EL (cell line): Measurements from ENCODE around the gene WDR93.

Source experiments
- DNase-seq: peaks from one replicate; pipeline ENCODE4 v3.0.0-alpha.2; 2016

WDR93 gene

DNA sequence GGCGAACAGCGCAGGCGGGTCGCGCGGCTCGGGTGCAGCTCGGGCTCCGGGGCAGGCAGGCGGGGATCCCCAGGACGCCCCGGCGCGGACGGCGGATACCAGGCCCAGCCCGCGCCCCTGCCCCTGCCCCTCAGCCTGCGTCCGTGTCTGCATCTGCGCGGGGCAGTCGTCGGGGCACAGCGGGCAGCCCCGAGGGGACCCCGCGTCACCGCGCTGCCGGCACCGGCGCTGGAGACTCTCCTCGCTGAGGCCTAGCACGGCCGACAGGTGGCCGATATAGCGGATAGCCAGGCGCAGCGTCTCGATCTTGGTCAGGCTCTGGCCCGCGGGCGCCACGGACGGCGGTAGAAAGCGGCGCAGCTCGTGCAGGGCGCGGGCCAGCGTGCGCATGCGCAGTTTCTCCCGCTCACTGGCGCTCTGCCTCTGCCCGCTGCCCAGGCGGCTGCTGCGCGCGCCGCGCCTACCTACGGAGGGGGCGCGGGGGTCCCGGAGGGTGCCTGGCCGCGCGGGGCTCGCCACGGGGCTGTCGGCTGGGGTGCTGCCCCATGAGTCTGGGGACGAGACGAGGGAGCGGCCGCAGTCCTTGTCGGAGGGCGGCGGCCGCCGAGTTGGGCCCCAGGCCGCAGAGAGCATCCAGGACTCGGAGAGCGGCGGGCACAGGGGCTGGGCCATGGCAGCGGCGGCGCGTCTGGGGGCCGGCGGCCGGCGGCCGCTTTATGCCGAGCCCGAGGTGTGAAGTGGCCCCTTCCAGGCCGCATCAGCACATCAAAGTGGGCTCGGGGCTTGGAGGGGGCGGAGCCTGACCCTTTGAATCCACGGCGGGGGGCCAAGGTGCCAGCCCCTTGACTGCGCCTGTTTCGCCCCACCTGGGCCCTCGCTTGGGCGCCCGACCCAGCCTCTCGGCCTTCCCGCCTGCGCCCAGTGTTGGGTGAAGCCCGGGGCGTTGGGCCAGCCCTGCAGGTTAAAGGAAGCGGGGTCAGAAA is 60.2 kb downstream of the WDR93 start, which contains the start of gene MESP1:
Gene MESP1, minus strand, starts transcription at position 690 of the 983 bp plus-strand sequence. Its CDS starts 18 bp downstream, at position 672.
- DNase-seq = peak; percentile 92

- DNase-seq = no peak
Observed at GRCh38 chr15:89751748-89752147, 61.1 kb downstream of the WDR93 start.

- DNase-seq = no peak
Observed at GRCh38 chr15:89753855-89754254, 63.2 kb downstream of the WDR93 start.

DNA sequence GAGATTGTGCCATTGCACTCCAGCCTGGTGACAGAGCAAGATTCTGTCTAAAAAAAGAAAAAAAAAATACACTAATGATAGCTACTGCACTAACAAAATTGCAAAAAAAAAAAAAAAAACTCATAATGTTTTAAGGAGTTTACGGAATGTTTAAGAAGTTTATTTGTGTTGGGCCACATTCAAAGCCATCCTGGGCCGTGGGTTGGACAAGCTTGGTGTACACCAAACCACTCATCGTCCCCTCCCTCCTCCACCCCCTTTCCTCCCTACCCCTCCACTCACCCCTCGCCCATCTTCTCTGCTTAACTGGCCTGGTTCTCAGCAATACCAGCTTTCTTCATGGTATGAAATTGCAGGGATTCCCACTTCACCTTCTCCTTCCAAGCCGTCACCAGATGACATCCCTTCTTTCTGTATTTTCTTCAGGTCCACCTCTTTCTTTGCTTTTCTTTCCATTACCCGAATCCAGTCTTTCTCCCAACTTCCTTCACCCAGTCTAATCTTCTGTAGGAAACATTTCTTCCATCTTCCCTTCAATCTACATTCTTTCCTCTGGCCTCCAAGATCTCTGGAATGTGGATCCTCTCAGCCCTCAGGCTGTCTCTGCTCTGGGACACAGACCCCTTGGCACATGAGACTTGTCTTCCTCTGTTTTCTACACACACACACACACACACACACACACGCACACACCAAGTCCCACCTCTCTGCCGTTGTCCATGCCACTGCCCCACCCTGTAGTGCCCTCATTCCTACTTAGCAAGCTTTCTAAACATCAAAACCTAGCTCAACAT is 63.9 kb downstream of the WDR93 start:
- DNase-seq = peak; percentile 82

DNA sequence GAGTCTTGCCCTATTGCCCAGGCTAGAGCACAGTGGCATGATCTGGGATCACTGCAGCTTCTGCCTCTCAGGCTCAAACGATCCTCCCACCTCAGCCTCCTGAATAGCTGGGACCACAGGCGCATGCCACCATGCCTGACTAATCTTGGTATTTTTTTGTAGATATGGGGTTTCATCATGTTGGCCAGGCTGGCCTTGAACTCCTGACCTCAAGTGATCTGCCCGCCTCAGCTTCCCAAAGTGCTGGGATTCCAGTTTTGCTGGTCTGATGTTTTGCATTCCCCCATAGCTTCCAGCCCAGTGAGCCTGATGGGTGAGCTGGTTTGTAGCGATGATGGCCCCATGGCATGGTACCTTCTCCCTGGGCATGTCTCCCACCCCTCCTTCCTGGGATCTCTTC is 65.1 kb downstream of the WDR93 start:
- DNase-seq = no peak

DNA sequence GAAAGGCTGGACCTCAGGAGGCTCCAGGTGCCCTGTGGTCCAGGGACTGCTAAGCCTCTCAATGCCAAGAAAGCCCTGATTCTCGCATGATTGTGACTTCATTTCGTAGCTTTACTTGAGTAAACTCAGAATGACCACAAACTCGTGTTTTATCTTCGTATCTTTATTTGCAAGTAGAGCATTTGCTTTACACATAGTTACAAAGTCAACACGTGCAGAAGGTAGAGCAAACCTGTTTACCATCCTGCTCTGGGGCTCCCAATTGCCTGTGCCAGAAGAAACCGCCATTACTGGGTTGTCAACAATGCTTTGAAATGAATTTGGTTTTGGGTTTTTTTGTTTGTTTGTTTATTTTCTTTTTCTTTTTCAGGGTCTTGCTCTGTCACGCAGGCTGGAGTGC is 66.3 kb downstream of the WDR93 start:
- DNase-seq = no peak

- DNase-seq = no peak
Observed at GRCh38 chr15:89758283-89758682, 67.7 kb downstream of the WDR93 start.

GRCh38 chr15:89758981-89759380 is 68.4 kb downstream of the WDR93 start:
- DNase-seq = no peak

GRCh38 chr15:89759835-89760234 is 69.2 kb downstream of the WDR93 start:
- DNase-seq = no peak

DNA sequence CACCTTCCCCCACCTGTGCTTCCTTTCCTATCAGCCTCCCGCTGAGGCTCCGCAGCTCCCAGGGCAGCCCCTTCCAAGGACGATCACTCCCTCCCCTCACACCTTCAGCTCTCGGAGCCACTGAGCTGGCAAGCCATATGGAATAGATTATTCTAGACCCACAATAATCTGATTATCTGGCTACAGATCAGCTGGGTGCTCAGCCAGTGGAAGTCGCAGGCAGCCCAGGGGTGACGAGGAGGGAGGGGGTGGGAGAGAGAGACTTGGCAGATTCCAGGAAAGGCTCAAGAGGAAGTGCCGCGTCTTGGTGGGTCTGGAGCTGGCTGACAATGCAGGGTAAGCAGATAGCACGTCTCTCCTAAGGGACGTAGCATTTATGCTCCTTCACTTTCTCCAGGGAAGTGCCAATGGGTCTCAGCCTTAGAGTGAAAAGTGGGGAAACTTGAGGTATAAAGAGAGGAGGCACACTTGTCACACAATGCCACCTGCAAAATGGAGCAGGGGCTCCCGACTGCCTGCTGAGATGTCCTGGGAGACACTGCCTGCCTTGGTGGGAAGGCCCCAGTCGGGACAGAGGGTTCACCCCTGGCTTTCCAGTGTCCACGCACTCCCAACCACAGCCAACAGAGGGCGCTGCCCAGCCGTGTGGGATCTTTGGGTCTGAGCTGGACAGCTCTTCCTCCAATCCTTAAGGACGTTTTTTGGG is 69.8 kb downstream of the WDR93 start:
- DNase-seq = peak; percentile 73

DNA sequence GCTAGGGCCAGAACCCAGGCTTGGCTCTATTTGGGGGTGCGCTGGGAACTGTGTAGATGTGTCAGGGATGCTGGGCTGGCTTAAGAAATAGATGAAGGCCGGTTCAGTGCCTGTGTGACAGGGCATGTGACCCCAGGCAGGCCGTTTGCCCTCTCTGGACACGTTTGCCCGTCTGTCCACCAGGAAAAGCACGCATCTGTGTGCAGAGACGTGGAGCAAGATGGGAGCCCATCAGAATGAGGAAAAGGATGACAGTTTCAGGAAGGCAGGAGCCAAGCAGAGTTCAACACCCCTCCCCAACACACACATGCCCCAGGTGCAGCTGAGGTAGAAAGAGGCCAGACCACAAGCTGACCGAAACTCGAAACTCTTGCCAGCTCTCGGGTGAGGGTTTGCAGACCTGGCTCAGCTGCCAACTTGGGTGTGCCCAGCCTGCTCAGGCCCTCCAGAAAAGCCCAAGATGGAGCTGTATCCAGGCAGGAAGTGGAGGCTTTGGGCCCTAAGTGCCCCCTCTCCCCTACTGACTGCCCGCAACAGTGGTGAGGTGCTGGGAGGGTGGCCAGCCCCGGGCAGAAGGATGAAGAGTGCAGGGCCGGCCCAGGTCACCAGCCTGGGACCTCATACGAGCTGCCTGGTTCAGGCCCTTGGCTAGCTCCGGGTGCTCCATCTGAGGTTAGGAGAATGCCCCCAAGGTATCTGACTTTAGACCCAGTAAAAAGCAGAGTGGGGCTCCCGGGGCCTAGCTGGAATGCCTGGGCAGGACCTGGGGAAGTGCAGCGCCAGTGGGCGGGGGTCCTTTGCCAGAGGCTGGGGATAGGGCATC is 70.6 kb downstream of the WDR93 start:
- no peak for DNase-seq

DNA sequence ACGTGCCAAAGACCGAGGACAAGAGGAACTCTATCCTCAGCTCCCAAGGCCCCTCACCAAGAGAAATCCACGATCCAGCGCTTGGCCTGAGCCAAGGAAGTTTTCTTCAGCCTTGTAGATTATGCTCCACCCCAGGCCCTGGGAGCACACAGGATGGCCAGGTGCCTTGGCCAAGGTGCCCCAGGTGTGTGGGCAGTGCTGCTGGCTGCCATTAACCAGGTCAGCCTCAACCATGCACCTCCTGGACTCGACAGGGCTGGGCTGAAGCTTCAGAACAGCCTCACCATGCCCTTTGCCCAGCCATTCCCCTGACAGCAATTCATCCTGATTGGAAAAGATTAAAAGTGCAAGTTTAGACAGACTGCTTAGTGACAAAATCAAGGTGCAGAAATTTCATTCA is 71.3 kb downstream of the WDR93 start:
- no peak for DNase-seq

GRCh38 chr15:89765694-89766093 is 75.1 kb downstream of the WDR93 start:
- DNase-seq = no peak

DNA sequence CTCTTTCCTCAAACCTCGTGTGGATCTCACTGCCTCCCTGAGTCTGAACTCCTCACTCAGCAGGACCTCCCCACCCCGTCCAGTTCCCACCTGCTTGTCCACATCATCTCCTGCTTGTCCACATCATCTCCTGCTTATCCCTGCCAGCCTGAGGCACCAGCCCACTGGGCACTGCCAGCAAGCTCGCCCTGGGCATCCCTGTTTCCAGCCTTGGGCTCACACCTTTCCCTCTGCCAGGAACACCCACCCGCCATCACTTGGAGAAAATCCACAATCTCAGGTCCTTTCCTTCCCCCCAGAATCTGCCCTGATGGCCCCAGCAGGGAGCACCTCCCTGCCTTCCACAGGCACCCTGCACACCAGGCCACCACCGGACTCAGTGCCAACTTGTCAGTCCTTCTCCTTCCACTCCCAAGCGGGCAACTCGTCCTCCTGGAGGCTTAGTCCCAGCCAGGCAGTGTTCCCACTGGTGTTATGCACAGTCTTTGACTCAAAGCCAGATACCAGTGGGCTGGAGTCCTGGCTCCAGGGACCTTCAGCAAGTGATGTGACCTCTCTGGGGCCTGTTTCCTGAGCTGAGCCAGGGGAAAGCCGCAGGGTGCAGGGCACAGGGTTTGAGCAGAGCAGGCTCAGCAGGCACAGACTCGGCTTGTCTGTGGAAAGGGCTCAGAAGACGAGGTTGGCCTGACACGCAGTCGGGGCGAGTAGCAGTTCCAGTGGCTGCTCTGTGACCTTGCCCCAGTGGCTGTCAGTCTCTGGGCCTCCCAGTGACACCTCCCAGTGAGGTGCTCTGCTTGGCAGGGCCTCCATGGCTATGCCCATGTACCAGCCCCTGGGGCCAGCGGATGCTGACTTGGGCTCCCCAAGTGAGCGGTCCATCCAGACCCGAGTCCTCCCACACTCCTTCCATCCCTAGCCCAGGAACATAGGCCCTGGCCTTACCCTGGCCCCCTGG is 76.0 kb downstream of the WDR93 start:
- DNase-seq = no peak

- no peak for DNase-seq
Observed at GRCh38 chr15:89767411-89767915, 76.9 kb downstream of the WDR93 start.

DNA sequence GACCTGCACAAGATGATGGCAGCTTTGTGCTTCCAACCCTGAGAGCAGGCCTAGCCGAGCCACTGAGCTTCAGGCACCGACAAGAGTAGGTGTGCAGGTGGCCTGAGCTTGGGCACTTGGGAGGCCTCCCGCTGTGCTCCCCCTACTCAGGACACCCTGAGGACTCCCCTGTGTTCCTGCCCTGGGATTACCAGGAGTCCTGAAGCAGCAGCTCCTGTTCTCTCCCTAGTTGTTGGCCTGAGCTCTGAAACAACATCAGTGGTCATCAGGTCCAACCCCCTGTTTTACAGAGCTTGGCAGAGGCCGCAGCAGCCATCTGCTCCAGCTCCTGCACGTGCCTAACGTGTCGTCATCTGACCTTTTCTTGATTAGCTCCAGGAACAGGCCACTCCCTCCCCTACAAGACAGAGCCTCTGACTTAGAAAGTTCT is 77.5 kb downstream of the WDR93 start:
- DNase-seq = no peak

GRCh38 chr15:89769366-89769765 is 78.8 kb downstream of the WDR93 start:
- no peak for DNase-seq

- DNase-seq = peak; percentile 58
Observed at GRCh38 chr15:89770041-89770440, 79.4 kb downstream of the WDR93 start.

- no peak for DNase-seq
Observed at GRCh38 chr15:89772932-89773583, 82.4 kb downstream of the WDR93 start.

- no peak for DNase-seq
Observed at GRCh38 chr15:89774492-89774891, 83.9 kb downstream of the WDR93 start.
